ENCODE results near the gene NCKAP5.

- TF ChIP-seq ZBTB26 (CRISPR knock-in tag; IDR thresholded peaks at IDR 0.05; ENCODE audit: borderline replicate concordance), result no peak
- TF ChIP-seq PAF1 (CRISPR knock-in tag; IDR thresholded peaks at IDR 0.05), result no peak
- no peak for TF ChIP-seq ZNF234 (CRISPR knock-in tag; conservative IDR thresholded peaks at IDR 0.05)
- TF ChIP-seq CTCF (CRISPR knock-in tag; IDR thresholded peaks at IDR 0.05), result no peak
- TF ChIP-seq SRF (IDR thresholded peaks at IDR 0.05; ENCODE audit: low read depth, low read length), result no peak
- TF ChIP-seq HBP1 (CRISPR knock-in tag; IDR thresholded peaks at IDR 0.05; ENCODE audit: low read depth), result no peak
- TF ChIP-seq FOXJ3 (CRISPR knock-in tag; IDR thresholded peaks at IDR 0.05; ENCODE audit: borderline replicate concordance), result no peak
- TF ChIP-seq CHD2 (IDR thresholded peaks at IDR 0.05; ENCODE audit: low read depth, low read length), result no peak
Measured at GRCh38 chr2:132782176-132782783, 786.0 kb downstream of the NCKAP5 start.

All from HepG2 (cell line).